Stimulated activated CD8-positive, alpha-beta memory T cell treated with anti-CD3 and anti-CD28 coated beads, Interleukin-7, amount 100 ng/mL, for 48 hours (primary cell): ENCODE results near the gene PTPN4.
"Not testable (repeated sequence)": the region's sequence is repeated elsewhere in the genome, so short reads cannot be mapped to it uniquely, and the experiment has no call there.

Experiments used
- DNase-seq, 2 donors: peaks; one replicate each; pipeline ENCODE4 v3.0.0-alpha.2; 2020; ENCODE audit warnings: low read depth in 1 of 2; ENCODE audit errors: extremely low read depth in 1 of 2

PTPN4 gene

DNA sequence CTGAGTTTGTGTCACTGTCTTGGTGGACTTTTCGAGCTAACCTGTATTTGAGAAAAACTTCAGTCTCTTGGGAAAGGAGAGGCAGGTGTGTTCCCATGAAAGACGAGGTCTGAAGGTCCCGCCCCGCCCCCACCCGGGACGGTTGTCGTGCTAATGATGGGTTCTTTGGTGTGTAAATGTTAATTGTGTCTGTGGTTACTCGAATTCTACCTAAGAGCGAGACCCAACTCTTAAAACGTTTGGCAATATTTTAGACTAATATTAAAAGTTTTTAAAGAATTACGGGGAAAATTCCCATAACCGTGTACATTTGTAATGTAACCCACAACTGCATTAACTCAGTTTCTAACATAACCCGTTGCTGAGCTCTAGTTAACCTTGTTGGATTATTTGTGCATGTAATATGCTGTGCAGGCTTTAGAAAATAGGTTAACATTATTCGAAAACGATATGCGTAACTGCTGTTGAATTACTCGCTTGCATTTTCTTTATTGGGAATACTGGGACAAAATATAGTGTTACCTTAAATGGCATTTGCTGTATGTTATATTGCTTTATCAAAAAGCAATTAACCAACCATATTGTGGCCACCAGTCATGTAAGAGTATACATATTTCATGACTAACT is 254.0 kb downstream of the PTPN4 start:
- DNase-seq: no peak

DNA sequence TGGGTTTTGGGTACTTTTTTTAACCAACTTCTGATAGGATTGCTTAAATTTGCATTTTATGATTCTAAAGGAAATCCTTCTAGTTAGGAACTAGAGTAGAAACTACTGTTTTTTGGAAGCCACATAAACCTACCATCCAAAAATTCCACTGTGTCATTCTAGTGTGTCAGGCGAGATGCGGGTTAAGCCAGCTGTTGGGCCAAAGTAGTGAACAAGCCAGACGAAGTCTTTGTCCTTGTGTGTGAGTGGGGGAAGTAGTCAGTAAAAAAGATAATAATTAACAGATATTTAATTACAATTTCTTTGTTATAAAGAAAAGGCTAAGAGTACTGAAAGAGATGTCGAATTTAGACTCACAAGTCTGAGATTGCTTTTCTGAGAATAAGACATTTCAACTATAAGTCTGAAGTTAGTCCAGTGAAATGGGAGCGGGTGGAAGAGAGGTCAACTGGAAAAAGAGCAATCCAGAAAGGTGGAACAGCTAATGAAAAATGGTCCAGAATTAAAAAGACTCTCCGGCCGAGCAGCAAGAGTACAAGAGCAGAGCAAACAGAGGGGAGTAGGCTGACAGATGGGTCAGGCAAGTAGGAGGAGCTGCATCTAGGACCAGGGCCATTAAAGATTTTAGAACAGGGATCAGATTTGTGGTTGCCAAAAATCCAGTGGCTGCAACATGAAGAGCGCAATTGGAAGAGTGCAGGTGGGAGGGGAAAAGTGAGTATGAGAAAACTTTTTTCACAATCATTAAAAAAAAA is 254.7 kb downstream of the PTPN4 start:
- DNase-seq: no peak

DNA sequence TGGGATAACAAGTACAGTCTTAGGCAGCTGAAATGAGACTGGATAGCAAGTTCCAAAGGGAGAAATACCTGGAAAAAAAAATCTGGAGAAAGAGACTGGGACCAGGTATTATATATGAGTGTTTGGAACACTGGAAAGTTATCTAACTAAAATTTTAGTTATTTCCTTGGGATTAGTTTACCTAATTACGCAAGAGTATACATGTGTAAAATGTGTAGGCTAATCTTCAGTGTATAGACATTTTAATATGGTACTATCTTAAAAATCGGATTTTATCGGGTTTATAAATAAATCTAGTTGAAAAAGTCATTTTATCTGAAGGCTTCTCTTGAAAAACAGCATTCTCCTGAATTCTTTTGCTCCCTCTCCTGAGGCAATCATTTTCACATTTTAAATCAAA is 257.1 kb downstream of the PTPN4 start:
- DNase-seq: no peak

DNA sequence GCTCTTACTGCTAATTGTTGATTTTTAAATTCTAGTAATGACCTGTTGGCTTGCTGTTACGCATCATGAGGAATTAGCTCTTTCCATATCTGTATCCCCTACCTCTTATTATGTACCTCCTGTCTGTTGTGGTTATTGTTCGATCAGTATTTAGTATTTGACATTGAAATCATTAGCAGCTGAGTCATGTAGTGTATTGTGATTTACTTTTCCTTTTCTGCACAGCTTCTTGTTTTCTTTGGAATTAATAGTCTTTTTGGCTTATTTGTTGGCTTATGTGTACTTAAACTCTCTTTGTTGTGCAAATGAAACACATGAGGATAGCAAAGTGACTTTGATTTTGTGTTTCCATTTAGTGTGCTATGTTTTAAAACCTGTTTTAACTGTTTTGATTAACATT is 257.5 kb downstream of the PTPN4 start:
- no peak for DNase-seq

DNA sequence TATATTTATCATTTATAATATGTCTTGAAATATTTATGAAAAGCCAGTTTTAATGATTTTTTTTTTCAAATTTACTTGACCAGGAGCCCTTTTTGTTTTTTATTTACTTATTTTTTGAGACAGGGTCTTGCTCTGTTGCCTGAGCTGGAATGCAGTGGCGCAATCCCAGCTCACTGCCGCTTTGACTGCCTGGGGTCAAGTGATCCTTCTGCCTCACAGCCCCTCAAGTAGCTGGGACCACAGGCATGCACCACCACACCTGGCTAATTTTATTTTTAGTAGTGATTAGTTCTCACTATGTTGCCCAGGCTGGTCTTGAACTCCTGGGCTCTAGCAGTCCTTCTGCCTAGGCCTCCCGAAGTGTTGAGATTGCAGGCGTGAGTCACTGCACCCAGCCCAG is 258.8 kb downstream of the PTPN4 start:
- DNase-seq: no peak

DNA sequence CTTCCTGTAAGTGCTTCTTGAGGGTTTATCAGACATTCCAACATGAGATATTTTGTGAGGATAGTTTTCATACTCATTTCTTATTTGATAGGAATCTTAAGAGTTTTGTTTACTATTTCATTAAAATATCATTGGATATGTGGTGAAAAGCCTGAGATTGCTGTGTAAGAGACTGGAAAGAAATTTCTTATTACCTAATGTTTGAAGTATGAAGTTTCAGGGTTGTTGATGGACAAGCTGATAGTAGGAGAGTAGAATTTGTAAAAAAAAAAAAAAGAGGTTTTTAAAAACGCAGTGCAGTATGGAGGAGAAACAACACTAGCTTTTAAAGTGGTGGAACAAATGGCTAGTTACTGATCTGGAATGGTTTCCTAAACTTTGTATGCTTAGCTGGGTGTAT is 260.8 kb downstream of the PTPN4 start:
- no peak for DNase-seq

DNA sequence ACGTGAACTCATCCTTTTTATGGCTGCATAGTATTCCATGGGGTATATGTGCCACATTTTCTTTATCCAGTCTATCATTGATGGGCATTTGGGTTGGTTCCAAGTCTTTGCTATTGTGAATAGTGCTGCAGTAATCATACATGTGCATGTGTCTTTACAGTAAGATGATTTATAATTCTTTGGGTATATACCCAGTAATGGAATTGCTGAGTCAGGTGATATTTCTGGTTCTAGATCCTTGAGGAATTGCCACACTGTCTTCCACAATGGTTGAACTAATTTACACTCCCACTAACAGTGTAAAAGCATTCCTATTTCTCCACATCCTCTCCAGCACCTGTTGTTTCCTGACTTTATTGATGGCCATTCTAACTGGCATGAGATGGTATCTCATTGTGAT is 262.8 kb downstream of the PTPN4 start:
- not testable (repeated sequence) for DNase-seq

DNA sequence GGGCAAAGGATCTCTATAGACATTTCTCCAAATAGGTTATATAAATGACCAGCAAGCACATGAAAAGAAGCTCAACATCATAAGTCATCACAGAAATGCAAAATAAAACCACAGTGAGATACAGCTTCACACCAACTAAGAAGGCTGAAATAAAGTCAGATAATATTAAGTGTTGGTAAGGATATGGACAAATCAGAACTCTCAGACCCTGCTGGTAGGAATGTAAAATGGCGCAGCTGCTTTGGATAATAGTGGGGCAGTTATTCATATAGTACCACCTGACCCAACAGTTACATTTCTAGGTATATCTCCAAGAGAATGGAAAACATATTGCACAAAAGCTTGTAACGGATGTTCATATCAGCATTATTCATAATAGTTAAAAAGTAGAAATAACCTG is 267.2 kb downstream of the PTPN4 start:
- no peak for DNase-seq

DNA sequence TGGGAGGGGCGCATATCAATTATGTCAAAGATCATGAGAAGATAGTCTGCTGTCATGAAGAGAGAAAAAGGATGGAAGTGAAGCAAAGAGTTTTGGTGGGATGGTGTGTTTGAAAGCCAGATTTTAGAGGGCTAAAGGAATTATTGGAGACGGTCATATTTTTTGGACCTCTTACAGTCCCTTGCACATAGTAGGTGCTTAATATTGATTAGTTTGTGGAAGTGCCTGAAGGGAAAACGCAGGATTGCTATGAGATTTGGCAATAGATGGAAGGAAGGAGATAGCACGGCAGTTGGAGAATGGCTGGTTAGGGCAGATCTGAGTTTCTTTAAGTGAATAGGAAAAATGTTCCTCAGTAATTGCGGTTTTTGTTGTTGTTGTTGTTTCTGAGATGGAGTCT is 269.1 kb downstream of the PTPN4 start:
- no peak for DNase-seq

DNA sequence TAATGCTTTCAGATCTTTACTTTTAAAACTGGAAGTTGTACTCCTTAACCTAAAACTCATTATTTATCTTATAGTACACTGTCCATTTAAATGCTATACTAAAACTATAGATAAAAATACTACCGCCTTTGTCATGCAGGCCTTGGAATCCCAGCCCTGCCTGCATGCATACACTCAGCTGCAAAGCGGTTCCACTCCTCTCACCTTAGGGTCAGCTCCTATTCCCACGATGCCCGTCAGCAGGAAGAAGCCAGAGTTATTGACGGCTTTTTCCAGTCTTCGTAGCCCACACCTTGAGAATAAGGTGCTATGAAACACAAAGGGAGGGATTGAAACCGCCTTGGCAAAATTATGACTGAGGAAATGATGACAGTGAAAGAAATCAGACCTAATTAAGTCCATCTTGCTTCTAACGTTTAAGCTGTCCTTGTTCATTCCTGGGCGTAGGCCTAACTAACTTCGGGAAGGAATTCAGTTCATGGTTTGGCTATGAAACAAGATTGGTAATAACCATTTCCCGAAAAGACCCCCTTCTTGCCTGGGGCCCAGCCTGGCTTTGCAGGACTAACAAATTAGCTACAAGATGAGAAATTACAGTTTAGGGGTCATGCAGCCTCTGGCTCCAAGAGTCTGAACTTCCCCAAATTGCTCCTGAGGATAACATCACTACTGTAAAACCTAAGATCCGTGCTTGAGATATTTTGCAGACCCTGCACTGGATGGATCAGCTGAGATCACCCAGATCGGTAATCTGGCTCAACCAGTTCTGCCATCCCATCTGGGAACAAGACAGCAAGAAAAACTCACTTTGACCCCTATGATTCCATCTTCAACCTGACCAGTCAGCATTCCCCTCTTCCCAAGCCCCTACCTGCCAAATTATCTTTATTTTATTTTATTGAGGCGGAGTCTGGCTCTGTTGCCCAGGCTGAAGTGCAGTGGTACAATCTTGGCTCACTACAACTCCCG is 270.2 kb downstream of the PTPN4 start:
- no peak for DNase-seq

DNA sequence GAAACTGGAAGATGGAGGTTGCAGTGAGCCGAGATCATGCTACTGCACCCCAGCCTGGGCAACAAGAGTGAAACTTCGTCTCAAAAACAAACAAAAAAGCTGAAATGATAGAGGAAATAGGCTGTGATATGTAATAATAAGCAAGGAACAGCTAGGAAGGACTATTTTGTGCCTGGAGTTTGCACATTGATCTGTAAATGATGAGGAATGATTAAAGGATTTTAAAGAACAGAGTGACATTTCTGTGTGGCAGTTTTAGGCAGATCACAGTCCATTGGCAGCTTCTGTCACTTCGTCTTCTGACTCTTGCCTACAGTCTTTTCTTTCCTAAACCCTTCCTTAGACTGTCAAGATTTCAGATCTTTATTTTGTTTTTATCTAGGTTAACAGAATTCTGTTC is 272.6 kb downstream of the PTPN4 start:
- no peak for DNase-seq
